ENCODE results near the gene NPB.

- TF ChIP-seq CTCF (IDR thresholded peaks at IDR 0.05; ENCODE audit: low read depth, low read length, poor library complexity, severe bottlenecking): no peak
- no peak for TF ChIP-seq EZH2phosphoT487 (IDR thresholded peaks at IDR 0.05; ENCODE audit: borderline replicate concordance, low read length)
Observed at GRCh38 chr17:81931189-81931556, 29.1 kb downstream of the NPB start.

Data from DOHH2 (cell line).